Measurements from ENCODE around the gene ITPKC.
"Not testable (repeated sequence)": the region's sequence is repeated elsewhere in the genome, so short reads cannot be mapped to it uniquely, and the experiment has no call there.

ITPKC gene

GRCh38 chr19:40774916-40775631 lies 58.2 kb downstream of the ITPKC start, which contains the start of gene MIA:
Gene MIA, plus strand, starts transcription at chr19:40775521. Its CDS starts 22 bp downstream, at chr19:40775543.
- no peak for DNase-seq

DNA sequence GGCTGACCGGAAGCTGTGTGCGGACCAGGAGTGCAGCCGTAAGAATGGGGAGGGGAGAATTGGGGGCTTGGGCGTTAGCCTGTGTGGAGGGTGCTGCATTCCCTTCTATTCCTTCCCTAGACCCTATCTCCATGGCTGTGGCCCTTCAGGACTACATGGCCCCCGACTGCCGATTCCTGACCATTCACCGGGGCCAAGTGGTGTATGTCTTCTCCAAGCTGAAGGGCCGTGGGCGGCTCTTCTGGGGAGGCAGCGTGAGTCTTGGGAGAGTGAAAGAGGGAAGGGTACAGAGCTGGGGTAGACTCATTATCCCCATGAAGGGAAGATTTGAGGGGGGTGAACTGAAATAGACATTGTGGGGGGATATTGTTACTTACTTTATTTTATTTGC lies 58.7 kb downstream of the ITPKC start:
- DNase-seq: no peak

- no peak for DNase-seq
Measured at GRCh38 chr19:40776364-40776763, 59.5 kb downstream of the ITPKC start.

- DNase-seq: peak; percentile 95
Measured at GRCh38 chr19:40776932-40777644, 60.2 kb downstream of the ITPKC start.

DNA sequence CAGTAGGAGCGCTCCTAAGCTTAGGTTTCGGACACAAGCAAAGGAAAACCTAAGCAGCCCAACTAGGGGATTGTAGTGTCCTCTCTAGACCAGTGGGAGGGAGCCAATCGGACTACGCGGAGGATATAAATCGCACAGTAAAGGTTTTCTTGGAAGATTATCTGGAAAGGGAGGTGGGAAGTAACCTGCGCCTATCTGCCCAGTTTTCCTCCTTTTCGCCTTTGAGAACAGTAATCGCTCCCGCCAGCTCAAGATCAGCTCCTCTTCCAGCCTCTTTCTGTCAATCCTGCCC lies 60.7 kb downstream of the ITPKC start:
- no peak for DNase-seq

GRCh38 chr19:40777937-40778705 lies 61.2 kb downstream of the ITPKC start, which contains the start of gene RAB4B:
Gene RAB4B, plus strand, starts transcription at chr19:40778247. Its CDS starts 129 bp downstream, at chr19:40778376.
- peak; percentile 100 for DNase-seq

DNA sequence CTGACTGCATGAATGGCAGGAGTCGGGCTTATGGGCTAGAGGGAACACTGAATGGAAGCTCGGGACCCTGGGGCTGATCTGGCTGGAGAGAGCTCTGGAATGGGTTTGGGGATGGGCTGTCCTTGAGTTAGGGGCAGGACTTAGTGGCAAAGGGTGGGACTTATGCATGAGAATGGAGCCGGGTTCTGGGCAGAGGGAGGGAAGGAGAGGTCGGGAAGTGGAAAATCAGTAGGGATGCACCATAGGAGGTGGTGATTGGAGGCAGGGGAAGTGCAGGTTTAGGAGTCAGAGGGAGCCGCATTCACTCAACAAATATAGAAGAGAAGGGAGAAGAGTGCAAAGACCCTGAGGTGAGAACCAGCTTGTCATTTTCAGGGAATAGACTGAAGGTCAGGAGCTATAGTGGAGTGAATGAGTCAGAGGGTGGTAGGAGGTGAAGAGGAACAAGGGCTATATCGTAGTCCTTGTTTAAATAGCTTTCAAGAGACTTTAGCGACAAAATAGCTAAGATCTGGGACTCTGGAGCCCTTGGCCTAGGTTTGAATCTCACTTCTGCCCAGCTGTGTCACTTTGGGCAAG lies 61.9 kb downstream of the ITPKC start:
- DNase-seq: no peak

DNA sequence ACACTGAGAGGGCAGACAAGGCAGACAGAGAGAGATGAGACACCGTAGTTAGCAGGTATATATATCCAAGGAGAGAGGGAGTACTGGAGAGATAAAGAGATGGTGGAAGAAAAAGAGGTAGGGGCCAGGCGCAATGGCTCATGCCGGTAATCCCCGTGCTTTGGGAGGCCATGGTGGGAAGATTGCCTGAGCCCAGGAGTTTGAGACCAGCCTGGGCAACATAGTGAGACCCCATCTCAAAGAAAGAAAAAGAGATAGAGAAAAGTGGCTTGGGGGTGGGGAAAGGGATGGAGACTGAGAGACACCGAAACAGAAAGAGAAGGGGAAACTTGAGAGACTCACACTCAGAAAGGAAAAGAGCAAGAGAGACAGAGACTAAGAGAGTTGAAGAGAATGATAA lies 63.7 kb downstream of the ITPKC start:
- DNase-seq: no peak

DNA sequence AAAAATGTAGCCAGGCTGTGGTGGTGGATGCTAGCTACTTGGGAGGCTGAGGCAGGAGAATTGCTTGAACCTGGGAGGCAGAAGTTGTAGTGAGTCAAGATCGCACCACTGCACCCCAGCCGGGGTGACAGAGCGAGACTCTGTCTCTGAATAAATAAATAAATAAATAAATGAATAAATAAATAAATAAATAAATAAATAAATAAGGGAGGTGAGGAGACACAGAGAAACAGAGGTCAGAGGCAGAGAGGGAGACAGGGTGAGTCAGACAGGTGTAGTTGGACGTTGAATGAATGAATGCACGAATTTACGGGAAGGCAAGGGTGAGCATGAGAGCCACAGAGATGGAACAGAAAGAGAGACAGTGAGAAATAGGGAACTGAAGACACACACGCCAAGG lies 64.2 kb downstream of the ITPKC start:
- no peak for DNase-seq

DNA sequence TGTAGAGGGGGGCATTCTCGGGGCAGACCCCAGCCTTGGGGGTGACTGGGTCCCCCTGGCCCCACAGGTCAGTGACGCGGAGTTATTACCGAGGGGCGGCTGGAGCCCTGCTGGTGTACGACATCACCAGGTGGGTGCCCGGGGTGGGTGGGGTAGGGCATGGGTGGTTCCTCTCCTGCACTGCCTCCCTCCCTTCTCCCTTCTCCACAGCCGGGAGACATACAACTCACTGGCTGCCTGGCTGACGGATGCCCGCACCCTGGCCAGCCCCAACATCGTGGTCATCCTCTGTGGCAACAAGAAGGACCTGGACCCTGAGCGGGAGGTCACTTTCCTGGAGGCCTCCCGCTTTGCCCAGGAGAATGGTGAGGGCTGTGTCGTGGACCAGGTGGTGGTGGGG lies 66.8 kb downstream of the ITPKC start:
- DNase-seq: no peak

- DNase-seq: not testable (repeated sequence)
Measured at GRCh38 chr19:40784146-40784545, 67.2 kb downstream of the ITPKC start.

DNA sequence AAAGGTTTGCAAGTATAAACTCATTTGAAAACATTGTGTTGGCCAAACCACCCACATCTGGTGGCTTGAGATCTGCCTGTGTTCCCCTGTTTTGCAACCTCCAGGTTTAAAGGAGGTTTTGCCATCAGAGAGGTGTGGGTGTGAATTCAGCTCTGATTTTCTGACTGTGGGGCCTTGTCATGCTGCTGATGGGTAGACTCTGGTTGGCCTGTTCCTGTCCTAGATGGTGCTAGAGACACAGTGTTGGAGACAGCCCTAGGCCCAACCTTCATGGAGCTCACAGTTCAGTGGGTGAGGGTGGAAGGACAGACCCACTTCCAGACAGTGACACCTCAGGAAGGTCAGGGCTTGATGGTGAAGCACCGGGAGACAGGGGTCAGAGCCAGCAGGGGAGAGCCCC lies 68.6 kb downstream of the ITPKC start:
- DNase-seq: no peak

DNA sequence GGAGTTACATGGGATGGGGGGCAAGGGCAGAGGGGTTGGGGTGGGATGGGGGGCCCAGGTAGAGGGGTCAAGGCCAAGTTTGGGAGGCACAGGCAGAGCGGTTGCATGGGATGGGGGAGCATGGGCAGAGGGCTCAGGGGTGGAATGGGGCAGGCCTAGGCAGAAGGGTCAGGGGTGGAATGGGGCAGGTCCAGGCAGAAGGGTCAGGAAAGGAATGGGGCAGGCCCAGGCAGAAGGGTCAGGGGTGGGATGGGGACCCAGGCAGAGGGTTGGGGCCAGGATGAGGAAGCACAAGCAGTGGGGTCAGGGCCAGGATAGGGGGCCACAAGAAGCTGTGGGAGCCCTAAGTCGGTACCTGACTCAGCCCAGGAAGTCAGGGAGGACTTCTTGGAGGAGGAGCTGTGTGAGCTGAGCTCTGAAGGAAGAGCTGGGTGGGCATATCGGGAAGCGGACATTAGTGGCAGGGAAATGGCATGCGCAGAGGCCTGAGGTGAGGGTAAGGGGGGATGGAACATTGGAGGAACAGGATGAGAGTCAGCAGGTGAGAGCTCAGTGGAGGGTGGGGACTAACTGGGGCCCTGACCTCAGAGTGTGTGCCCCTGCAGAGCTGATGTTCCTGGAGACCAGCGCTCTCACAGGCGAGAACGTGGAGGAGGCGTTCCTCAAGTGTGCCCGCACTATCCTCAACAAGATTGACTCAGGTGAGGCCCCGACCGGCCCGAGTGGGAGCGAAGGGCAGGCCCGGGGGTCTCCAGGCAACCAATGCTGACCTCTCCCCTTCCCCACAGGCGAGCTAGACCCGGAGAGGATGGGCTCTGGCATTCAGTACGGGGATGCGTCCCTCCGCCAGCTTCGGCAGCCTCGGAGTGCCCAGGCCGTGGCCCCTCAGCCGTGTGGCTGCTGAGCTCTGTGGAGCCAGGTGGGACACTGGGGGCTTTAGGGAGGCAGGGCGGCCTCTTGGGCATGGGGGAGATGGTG lies 69.4 kb downstream of the ITPKC start:
- no peak for DNase-seq
